Neuronal stem cell (in vitro differentiated cells): ENCODE results near the gene SFXN4.

ENCODE experiments used
- DNase-seq: peaks from one replicate; pipeline ENCODE4 v3.0.0-alpha.2; 2013; ENCODE audit warnings: low spot score
- H2AFZ ChIP-seq: one replicate; pipeline ENCODE4 v1.6.1; 2013; ENCODE audit warnings: mild to moderate bottlenecking, low read length, inconsistent platforms
- H2AK5ac ChIP-seq: 2 replicates; pipeline ENCODE4 v1.6.1; 2013; ENCODE audit warnings: low read depth, mild to moderate bottlenecking, inconsistent platforms, low read length, moderate library complexity, mixed read lengths
- H2BK120ac ChIP-seq: 2 replicates; pipeline ENCODE4 v1.6.1; 2013; ENCODE audit warnings: low read depth, mild to moderate bottlenecking, inconsistent platforms, low read length, moderate library complexity, mixed read lengths
- H2BK12ac ChIP-seq: one replicate; pipeline ENCODE4 v1.6.1; 2013; ENCODE audit warnings: low read length, inconsistent platforms
- H2BK15ac ChIP-seq: 2 replicates; pipeline ENCODE4 v1.6.1; 2013; ENCODE audit warnings: mild to moderate bottlenecking, low read length, inconsistent platforms, mixed read lengths
- H2BK5ac ChIP-seq: one replicate; pipeline ENCODE4 v1.6.1; 2013; ENCODE audit warnings: inconsistent platforms, mild to moderate bottlenecking, low read length, moderate library complexity
- H3K14ac ChIP-seq: one replicate; pipeline ENCODE4 v1.6.1; 2013; ENCODE audit warnings: low read length, inconsistent platforms
- H3K18ac ChIP-seq: 2 replicates; pipeline ENCODE4 v1.6.1; 2013; ENCODE audit warnings: low read length, inconsistent platforms
- H3K23ac ChIP-seq: 2 replicates; pipeline ENCODE4 v1.6.1; 2013; ENCODE audit warnings: low read depth, mild to moderate bottlenecking, mixed read lengths, low read length, inconsistent platforms; ENCODE audit not compliant: poor library complexity
- H3K27ac ChIP-seq: replicated peaks from 3 replicates; pipeline ENCODE4 v1.5.1; 2013; ENCODE audit warnings: low read length, inconsistent platforms
- H3K27me3 ChIP-seq, 3 experiments: 2 replicates each; pipeline ENCODE4 v1.6.1; 2013; ENCODE audit warnings: low read length in 3 of 3, mild to moderate bottlenecking in 2 of 3, inconsistent platforms in 1 of 3, low read depth in 1 of 3, mixed read lengths in 1 of 3, moderate library complexity in 1 of 3; ENCODE audit not compliant: control insufficient read depth in 3 of 3, insufficient read depth in 3 of 3
- H3K36me3 ChIP-seq, 2 donors: replicated peaks in 1 of 2; 2 replicates each; pipeline ENCODE4 v1.6.1; 2013; ENCODE audit warnings: low read length in 2 of 2; ENCODE audit not compliant: control insufficient read depth in 2 of 2, insufficient read depth in 2 of 2
- H3K4ac ChIP-seq: 2 replicates; pipeline ENCODE4 v1.6.1; 2013; ENCODE audit warnings: inconsistent platforms, mild to moderate bottlenecking, low read length, moderate library complexity
- H3K4me1 ChIP-seq, 2 donors: 1 replicate in 1 of 2; 2 replicates in 1 of 2; pipeline ENCODE4 v1.6.1; 2013; ENCODE audit warnings: low read length in 2 of 2, low read depth in 1 of 2; ENCODE audit not compliant: control insufficient read depth in 2 of 2, insufficient read depth in 1 of 2
- H3K4me2 ChIP-seq: one replicate; pipeline ENCODE4 v1.6.1; 2013; ENCODE audit warnings: mild to moderate bottlenecking, low read length, inconsistent platforms; ENCODE audit not compliant: insufficient read depth, poor library complexity, severe bottlenecking
- H3K4me3 ChIP-seq, 2 donors: 2 replicates each; pipeline ENCODE4 v1.5.1; 2013; ENCODE audit warnings: low read length in 2 of 2, mild to moderate bottlenecking in 2 of 2, inconsistent platforms in 1 of 2, moderate library complexity in 1 of 2
- H3K79me1 ChIP-seq: one replicate; pipeline ENCODE4 v1.6.1; 2013; ENCODE audit warnings: low read depth, mild to moderate bottlenecking, inconsistent platforms, low read length, moderate library complexity
- H3K9ac ChIP-seq: one replicate; pipeline ENCODE4 v1.6.1; 2013; ENCODE audit warnings: mild to moderate bottlenecking, low read depth, low read length, inconsistent platforms; ENCODE audit not compliant: poor library complexity
- H3K9me3 ChIP-seq, 2 donors: replicated peaks in 1 of 2; 2 replicates each; pipeline versions ENCODE3 to v1.6.1; 2013; ENCODE audit warnings: low read length in 2 of 2, mild to moderate bottlenecking in 2 of 2, inconsistent platforms in 1 of 2, low read depth in 1 of 2, mixed read lengths in 1 of 2, moderate library complexity in 1 of 2; ENCODE audit not compliant: control insufficient read depth in 2 of 2, insufficient read depth in 1 of 2
- H4K8ac ChIP-seq: one replicate; pipeline ENCODE4 v1.6.1; 2013; ENCODE audit warnings: low read depth, mild to moderate bottlenecking, inconsistent platforms, low read length, moderate library complexity
- H4K91ac ChIP-seq: one replicate; pipeline ENCODE4 v1.6.1; 2013; ENCODE audit warnings: low read length, low read depth, mild to moderate bottlenecking, inconsistent platforms; ENCODE audit not compliant: poor library complexity
- WGBS, 2 donors: extraction: QIAGEN DNeasy Blood & Tissue Kit; methylation state at CpG; one replicate each; pipeline ENCODE4 v1.1.7; 2013; ENCODE audit warnings: missing lambda C conversion rate in 2 of 2, mixed read lengths in 1 of 2; ENCODE audit not compliant: insufficient read length in 2 of 2, insufficient replicate concordance in 1 of 2; ENCODE audit errors: extremely low coverage in 2 of 2; 5-methylcytosine and 5-hydroxymethylcytosine counted together

The SFXN4 gene

GRCh38 chr10:119103903-119104653 lies 61.4 kb downstream of the SFXN4 start, which contains the start of gene DENND10:
Gene DENND10, plus strand, starts transcription at chr10:119104113. Its CDS starts 30 bp downstream, at chr10:119104143.
- H3K9ac ChIP-seq = peak within 1 kb of the TSS; percentile 85
- DNase-seq = peak; percentile 80
- peak within 1 kb of the TSS; percentile 60 for H2AK5ac ChIP-seq

GRCh38 chr10:119103241-119103902 lies 62.1 kb downstream of the SFXN4 start:
- H3K27ac ChIP-seq = no peak overlapping the region
- H4K91ac ChIP-seq = no peak overlapping the region
- no peak overlapping the region for H2BK5ac ChIP-seq
- H3K18ac ChIP-seq = peak overlapping the region; percentile 50
- H2AK5ac ChIP-seq = no peak overlapping the region
- peaks cover 0 to 2% of the 10 kb centered on the region in 2 donors for H3K4me1 ChIP-seq
- no peak overlapping the region for H2BK15ac ChIP-seq
- no peak overlapping the region for H2BK120ac ChIP-seq
- H3K4me2 ChIP-seq = no peak overlapping the region
- H3K27me3 ChIP-seq = peaks cover 0 to 8% (median 0%) of the 10 kb centered on the region in 3 experiments
- no peaks in the 10 kb centered on the region for H3K9me3 ChIP-seq
- H3K9ac ChIP-seq = no peak overlapping the region
- DNase-seq = peak; percentile 11
- H3K79me1 ChIP-seq = peaks cover 3% of the 10 kb centered on the region
- no peak overlapping the region for H3K23ac ChIP-seq
- no peak overlapping the region for H2BK12ac ChIP-seq
- H4K8ac ChIP-seq = no peak overlapping the region
- H3K14ac ChIP-seq = no peak overlapping the region
- peak overlapping the region in 1 of 2 donors; percentile 29 for H3K4me3 ChIP-seq
- no peak overlapping the region for H3K4ac ChIP-seq
- no CpG with 5 or more reads among the region's 12 CpGs for WGBS, 2 donors
- H3K36me3 ChIP-seq = peaks cover 3 to 24% of the 10 kb centered on the region in 2 donors
- peak overlapping the region; percentile 90 for H2AFZ ChIP-seq

More at GRCh38 chr10:119103903-119104653, 61.4 kb downstream of the SFXN4 start, which contains the start of gene DENND10:
- Histone ChIP-seq H2BK120ac (peak within 1 kb of the TSS; percentile 29), H3K4ac (no peak within 1 kb of the TSS), H3K18ac (peak within 1 kb of the TSS; percentile 94), H3K27ac (peak within 1 kb of the TSS; percentile 46), H2AFZ (peak within 1 kb of the TSS; percentile 96), H3K4me2 (peak within 1 kb of the TSS; percentile 81), H2BK5ac (no peak within 1 kb of the TSS), H3K4me3 (peak within 1 kb of the TSS; percentile 63 to 100), H3K27me3 (peaks cover 0 to 8% (median 0%) of the 10 kb centered on the region in 3 experiments), H3K9me3 (no peaks in the 10 kb centered on the region), H2BK12ac (no peak within 1 kb of the TSS), H3K36me3 (peaks cover 3 to 30% of the 10 kb centered on the region in 2 donors), H3K23ac (peak within 1 kb of the TSS; percentile 98), H3K4me1 (peaks cover 0 to 2% of the 10 kb centered on the region in 2 donors), H4K8ac (no peak within 1 kb of the TSS), H3K79me1 (peaks cover 3% of the 10 kb centered on the region), H3K14ac (peak within 1 kb of the TSS; percentile 56), H2BK15ac (peak within 1 kb of the TSS; percentile 81), H4K91ac (no peak within 1 kb of the TSS)
- no CpG with 5 or more reads among the region's 91 CpGs for WGBS, 2 donors

- H3K79me1 ChIP-seq = peaks cover 3% of the 10 kb centered on the region
- H3K4me3 ChIP-seq = no peak overlapping the region
- peaks cover 0 to 2% of the 10 kb centered on the region in 2 donors for H3K4me1 ChIP-seq
- no peak overlapping the region for H3K27ac ChIP-seq
- peaks cover 0 to 9% of the 10 kb centered on the region in 2 donors for H3K36me3 ChIP-seq
- no peak overlapping the region for H2BK12ac ChIP-seq
- no peak overlapping the region for H3K18ac ChIP-seq
- H3K9me3 ChIP-seq = no peaks in the 10 kb centered on the region
- H3K4ac ChIP-seq = no peak overlapping the region
- no peak for DNase-seq
- no CpG with 5 or more reads among the region's 10 CpGs for WGBS, 2 donors
- no peak overlapping the region for H3K14ac ChIP-seq
- no peak overlapping the region for H2BK5ac ChIP-seq
- H2BK120ac ChIP-seq = no peak overlapping the region
- peaks cover 0 to 8% (median 0%) of the 10 kb centered on the region in 3 experiments for H3K27me3 ChIP-seq
- no peak overlapping the region for H3K9ac ChIP-seq
- no peak overlapping the region for H3K23ac ChIP-seq
- H2BK15ac ChIP-seq = no peak overlapping the region
- no peak overlapping the region for H2AK5ac ChIP-seq
- H3K4me2 ChIP-seq = no peak overlapping the region
- H2AFZ ChIP-seq = no peak overlapping the region
- H4K91ac ChIP-seq = no peak overlapping the region
- no peak overlapping the region for H4K8ac ChIP-seq
Measured at GRCh38 chr10:119101366-119102098, 64.0 kb downstream of the SFXN4 start.
